ENCODE results near the gene RALGPS1.

The RALGPS1 gene

DNA sequence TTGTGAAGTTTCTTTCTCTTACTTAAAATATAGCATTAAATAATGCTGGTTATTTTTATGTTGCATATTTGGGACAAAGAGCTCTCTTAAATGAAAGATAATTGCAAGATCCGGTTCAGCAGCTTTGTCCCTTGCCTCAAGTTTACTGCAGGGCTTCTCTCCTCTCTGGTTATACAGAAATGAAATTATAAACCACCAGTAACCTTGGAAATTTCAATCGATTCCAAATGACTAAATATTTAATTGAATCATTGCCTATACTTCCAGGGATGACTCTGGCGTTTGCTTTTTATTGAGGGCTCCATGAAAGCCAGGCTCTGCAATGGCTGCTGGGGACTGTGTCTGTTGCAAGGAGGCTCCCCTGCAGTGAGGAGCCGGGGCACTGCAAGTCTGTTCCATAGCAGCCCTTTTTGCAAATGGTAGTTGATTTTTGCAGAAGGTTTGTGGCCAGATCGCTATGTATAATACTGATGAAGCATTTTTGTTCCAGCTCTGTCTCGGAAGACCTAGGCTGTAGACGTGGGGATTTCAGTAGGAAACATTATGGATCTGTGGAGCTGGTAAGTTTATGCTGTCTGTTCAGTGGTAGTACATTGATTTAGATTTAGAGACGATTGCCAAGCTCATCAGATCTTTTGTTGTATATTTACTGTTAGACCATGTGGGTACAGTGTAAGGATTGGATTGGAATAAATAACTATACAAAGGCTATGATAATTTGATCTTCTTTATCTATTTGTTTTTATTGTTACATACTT lies 350.1 kb downstream of the RALGPS1 start, which contains the start of gene GARNL3:
TSS of gene GARNL3 (plus strand) at position 313 of the 758 bp plus-strand sequence. CDS start at position 417, 104 bp downstream.
- DNase-seq: peak; percentile 7
- H3K9me3 Mint-ChIP-seq: no peaks in the 10 kb centered on the region
- no peak within 1 kb of the TSS for H3K27ac Mint-ChIP-seq
- H3K36me3 Mint-ChIP-seq (ENCODE audit: low read depth): no peaks in the 10 kb centered on the region
- peaks cover 2% of the 10 kb centered on the region for H3K27me3 Mint-ChIP-seq (ENCODE audit: low read depth, poor library complexity)
- H3K4me1 Mint-ChIP-seq: no peaks in the 10 kb centered on the region
- H3K4me3 Mint-ChIP-seq: no peak within 1 kb of the TSS
- TF ChIP-seq, protein P1, sequence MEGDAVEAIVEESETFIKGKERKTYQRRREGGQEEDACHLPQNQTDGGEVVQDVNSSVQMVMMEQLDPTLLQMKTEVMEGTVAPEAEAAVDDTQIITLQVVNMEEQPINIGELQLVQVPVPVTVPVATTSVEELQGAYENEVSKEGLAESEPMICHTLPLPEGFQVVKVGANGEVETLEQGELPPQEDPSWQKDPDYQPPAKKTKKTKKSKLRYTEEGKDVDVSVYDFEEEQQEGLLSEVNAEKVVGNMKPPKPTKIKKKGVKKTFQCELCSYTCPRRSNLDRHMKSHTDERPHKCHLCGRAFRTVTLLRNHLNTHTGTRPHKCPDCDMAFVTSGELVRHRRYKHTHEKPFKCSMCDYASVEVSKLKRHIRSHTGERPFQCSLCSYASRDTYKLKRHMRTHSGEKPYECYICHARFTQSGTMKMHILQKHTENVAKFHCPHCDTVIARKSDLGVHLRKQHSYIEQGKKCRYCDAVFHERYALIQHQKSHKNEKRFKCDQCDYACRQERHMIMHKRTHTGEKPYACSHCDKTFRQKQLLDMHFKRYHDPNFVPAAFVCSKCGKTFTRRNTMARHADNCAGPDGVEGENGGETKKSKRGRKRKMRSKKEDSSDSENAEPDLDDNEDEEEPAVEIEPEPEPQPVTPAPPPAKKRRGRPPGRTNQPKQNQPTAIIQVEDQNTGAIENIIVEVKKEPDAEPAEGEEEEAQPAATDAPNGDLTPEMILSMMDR (IDR thresholded peaks at IDR 0.05): no peak

DNA sequence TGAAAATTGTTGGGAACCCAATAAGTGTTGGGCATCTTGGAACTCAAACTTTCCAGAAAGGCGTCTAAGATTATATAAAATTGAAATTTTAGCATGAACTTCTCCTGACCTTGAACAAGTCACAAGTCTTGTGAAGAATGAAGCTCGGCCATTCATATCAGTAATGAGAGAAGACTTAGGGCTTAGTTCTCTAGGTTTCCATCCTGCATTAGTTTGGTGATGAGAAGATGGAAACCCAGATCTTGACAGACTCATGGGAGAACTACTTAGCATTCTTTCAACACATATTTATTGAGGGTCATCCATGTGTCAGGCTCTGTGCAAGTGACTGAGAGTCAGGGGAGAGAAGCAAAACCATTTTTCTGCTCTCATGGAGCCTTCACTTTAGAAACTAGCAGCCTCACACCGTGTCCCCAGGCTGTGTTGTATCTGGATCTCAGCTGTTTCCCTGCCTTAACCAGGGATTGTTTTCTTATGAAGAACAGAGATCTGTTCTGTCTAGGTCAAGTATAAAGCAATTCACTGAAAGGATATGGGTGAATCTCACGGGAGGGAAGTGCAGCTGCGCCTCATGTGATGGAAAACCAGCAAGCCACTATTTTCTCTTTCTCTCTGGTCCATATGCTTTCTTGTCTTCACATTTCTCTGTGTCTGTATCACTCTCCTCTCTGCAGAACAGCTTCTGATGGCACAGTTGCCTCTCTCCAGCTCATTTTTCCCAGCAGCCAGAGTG lies 353.4 kb downstream of the RALGPS1 start:
- DNase-seq: no peak
- no peaks in the 10 kb centered on the region for H3K4me1 Mint-ChIP-seq
- no peak overlapping the region for H3K27ac Mint-ChIP-seq
- H3K9me3 Mint-ChIP-seq: no peaks in the 10 kb centered on the region
- no peak overlapping the region for H3K4me3 Mint-ChIP-seq
- peaks cover 7% of the 10 kb centered on the region for H3K36me3 Mint-ChIP-seq (ENCODE audit: low read depth)
- peaks cover 5% of the 10 kb centered on the region for H3K27me3 Mint-ChIP-seq (ENCODE audit: low read depth, poor library complexity)
- TF ChIP-seq, protein P1 (IDR thresholded peaks at IDR 0.05): no peak

DNA sequence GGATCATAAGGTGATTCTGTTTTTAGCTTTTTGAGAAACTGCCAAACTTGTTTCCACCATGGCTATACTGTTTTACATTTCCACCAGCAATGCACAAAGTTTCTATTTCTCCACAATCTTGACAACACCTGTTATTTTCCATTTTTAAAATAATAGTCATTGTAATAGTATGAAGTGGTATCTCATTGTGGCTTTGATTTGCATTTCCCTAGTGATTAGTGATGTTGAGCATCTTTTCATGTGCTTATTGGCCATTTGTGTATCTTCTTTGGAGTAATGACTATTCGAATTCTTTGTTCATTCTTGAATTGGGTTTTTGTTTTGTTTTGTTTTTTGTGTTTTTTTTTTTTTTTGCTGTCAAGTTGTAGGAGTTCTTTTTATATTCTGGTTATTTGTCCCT lies 354.9 kb downstream of the RALGPS1 start:
- TF ChIP-seq, protein P1 (IDR thresholded peaks at IDR 0.05): no peak
- no peak for DNase-seq
- Mint-ChIP-seq H3K27ac (no peak overlapping the region), H3K9me3 (no peaks in the 10 kb centered on the region), H3K36me3 (ENCODE audit: low read depth) (peaks cover 7% of the 10 kb centered on the region), H3K27me3 (ENCODE audit: low read depth, poor library complexity) (peaks cover 5% of the 10 kb centered on the region), H3K4me3 (no peak overlapping the region), H3K4me1 (no peaks in the 10 kb centered on the region)

All from nephron progenitor cell (in vitro differentiated cells).